Colonic mucosa (tissue), 4 donors: ENCODE results near the gene VENTX. TPM values are rescaled to one million over a fixed set of nuclear protein-coding genes. Genes with fewer than 3 reads are reported as not detected.

Experiments used
- DNase-seq: peaks from one replicate; pipeline ENCODE4 v3.0.0-alpha.2; 2020
- H3K27ac ChIP-seq: fragments of 200-600 bp; one replicate; pipeline ENCODE4 v1.8.0; 2021
- H3K27me3 ChIP-seq: fragments of 200-600 bp; one replicate; pipeline ENCODE4 v1.8.0; 2021
- H3K36me3 ChIP-seq: fragments of 200-600 bp; one replicate; pipeline ENCODE4 v1.8.0; 2021
- H3K4me1 ChIP-seq: fragments of 200-600 bp; one replicate; pipeline ENCODE4 v1.8.0; 2021; ENCODE audit warnings: mild to moderate bottlenecking
- H3K4me3 ChIP-seq: fragments of 200-600 bp; one replicate; pipeline ENCODE4 v1.8.0; 2021
- H3K9ac ChIP-seq, 2 donors: one replicate each; pipeline ENCODE4 v1.7.0; 2013; ENCODE audit warnings: control low read depth in 2 of 2, low read depth in 2 of 2, low read length in 2 of 2
- H3K9me3 ChIP-seq: fragments of 200-600 bp; one replicate; pipeline ENCODE4 v1.8.0; 2021
- CTCF ChIP-seq: fragments of 200-600 bp; IDR thresholded peaks from one replicate; pipeline ENCODE4 v1.8.0; 2022; ENCODE audit warnings: antibody characterized with exemption, mild to moderate bottlenecking
- intact Hi-C: fragments of 100-400 bp; cut with DNase I; formaldehyde crosslinking; loops from one replicate; pipeline ENCODE4 v1.14.1; 2022
- total RNA-seq, 2 donors: library from RNA; stranded (reverse); fragmentation: NEBNext Ultra II Directional in 1 of 2; extraction: Animal tissue kit (Norgen Biotek cat#: 25700) in 1 of 2; gene quantifications; one replicate each; pipeline ENCODE4 v1.2.1, GENCODE V29; 2021
- donor health status: healthy.
- donor health status: DM: no; HTN: no; CAD: no.
- donor health status: DM: no; HTN: no; CAD: no.

Gene VENTX
- total RNA-seq, 2 donors from 2014 or later: 0.15 to 0.24 TPM

GRCh38 chr10:133236401-133237240 lies 1.0 kb upstream of the VENTX start:
- Histone ChIP-seq H3K4me3 (no peak overlapping the region), H3K36me3 (no peaks in the 10 kb centered on the region), H3K4me1 (no peaks in the 10 kb centered on the region), H3K27ac (no peak overlapping the region), H3K9me3 (no peaks in the 10 kb centered on the region), H3K9ac (no peak overlapping the region), H3K27me3 (peaks cover 35% of the 10 kb centered on the region)
- DNase-seq: no peak
- intact Hi-C loops: no loop called here
- no peak for TF ChIP-seq CTCF

- no peak for DNase-seq
- Histone ChIP-seq H3K9me3 (no peaks in the 10 kb centered on the region), H3K4me1 (no peaks in the 10 kb centered on the region), H3K36me3 (no peaks in the 10 kb centered on the region), H3K27ac (no peak overlapping the region), H3K4me3 (no peak overlapping the region), H3K9ac (no peak overlapping the region), H3K27me3 (peaks cover 33% of the 10 kb centered on the region)
- intact Hi-C loops: no loop called here
- no peak for TF ChIP-seq CTCF
These were observed 441 bp upstream of the VENTX start for GRCh38 chr10:133237241-133237587.

- Histone ChIP-seq H3K4me1 (no peaks in the 10 kb centered on the region), H3K9ac (no peak overlapping the region), H3K9me3 (no peaks in the 10 kb centered on the region), H3K27ac (no peak overlapping the region), H3K4me3 (no peak overlapping the region), H3K36me3 (no peaks in the 10 kb centered on the region), H3K27me3 (peaks cover 33% of the 10 kb centered on the region)
- DNase-seq: no peak
- TF ChIP-seq CTCF: no peak
- intact Hi-C loops: no loop called here
These were observed 780 bp downstream of the VENTX start for GRCh38 chr10:133238466-133238804.

GRCh38 chr10:133239990-133240389 lies 2.3 kb downstream of the VENTX start:
- H3K9ac ChIP-seq: no peak overlapping the region
- no peak overlapping the region for H3K4me3 ChIP-seq
- DNase-seq: no peak
- H3K9me3 ChIP-seq: no peaks in the 10 kb centered on the region
- H3K27me3 ChIP-seq: peaks cover 33% of the 10 kb centered on the region
- no peak for TF ChIP-seq CTCF
- intact Hi-C loops: no loop called here
- no peaks in the 10 kb centered on the region for H3K36me3 ChIP-seq
- no peaks in the 10 kb centered on the region for H3K4me1 ChIP-seq
- no peak overlapping the region for H3K27ac ChIP-seq

- TF ChIP-seq CTCF: no peak
- H3K4me1 ChIP-seq: no peaks in the 10 kb centered on the region
- intact Hi-C loops: no loop called here
- DNase-seq: no peak
- H3K9me3 ChIP-seq: no peaks in the 10 kb centered on the region
- H3K4me3 ChIP-seq: peak overlapping the region; percentile 24
- peaks cover 23% of the 10 kb centered on the region for H3K27me3 ChIP-seq
- no peaks in the 10 kb centered on the region for H3K36me3 ChIP-seq
- H3K27ac ChIP-seq: no peak overlapping the region
- H3K9ac ChIP-seq: no peak overlapping the region
These were observed 4.0 kb downstream of the VENTX start for GRCh38 chr10:133241501-133242205.
